ENCODE data around the gene CCDC116.

Gene CCDC116

DNA sequence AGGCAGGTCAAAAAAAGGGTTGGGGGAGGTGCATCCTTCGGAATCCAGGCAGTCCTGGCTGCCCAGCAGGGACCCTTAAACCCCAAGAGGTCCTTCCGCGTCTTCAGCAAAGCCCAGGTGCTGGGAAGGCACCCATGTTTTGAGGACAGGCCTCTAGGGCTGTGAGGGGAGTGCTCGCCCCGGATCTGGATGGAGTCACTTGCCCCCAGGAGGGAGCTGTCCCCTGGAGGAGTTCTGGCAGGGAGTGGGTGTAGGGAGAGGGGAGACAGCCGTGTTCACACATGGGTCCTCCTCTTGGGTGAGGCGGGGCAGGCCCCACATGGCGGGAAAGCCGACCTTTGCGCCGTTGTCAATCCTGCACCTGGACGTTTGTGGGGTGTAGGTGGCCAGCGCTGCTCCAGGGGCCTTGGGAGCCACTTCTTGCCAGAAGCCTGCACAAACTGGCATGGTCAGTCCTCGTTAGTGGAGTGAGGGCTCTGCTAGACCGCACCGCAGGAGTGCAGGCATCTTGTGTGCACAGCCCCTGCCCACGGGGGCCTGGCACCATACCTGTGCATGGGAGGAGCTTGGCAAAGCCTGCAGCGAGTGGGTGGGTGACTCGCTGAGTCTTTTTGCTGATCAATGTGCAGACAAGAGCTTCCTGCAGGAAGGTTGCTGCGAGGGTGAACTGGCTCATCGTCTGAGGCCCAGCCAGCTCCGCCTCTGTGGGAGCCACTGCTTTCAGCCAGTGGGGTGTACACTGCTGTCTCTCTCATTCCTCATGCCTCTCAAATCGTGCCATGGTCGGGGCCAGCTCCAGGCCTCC lies 49.2 kb downstream of the CCDC116 start:
- in situ Hi-C loops (cut with MboI; ENCODE audit: low sequenced_read_pairs, unreplicated experiment): no loop called here
- no peak for DNase-seq (ENCODE audit: low spot score)
- TF ChIP-seq, protein P1, sequence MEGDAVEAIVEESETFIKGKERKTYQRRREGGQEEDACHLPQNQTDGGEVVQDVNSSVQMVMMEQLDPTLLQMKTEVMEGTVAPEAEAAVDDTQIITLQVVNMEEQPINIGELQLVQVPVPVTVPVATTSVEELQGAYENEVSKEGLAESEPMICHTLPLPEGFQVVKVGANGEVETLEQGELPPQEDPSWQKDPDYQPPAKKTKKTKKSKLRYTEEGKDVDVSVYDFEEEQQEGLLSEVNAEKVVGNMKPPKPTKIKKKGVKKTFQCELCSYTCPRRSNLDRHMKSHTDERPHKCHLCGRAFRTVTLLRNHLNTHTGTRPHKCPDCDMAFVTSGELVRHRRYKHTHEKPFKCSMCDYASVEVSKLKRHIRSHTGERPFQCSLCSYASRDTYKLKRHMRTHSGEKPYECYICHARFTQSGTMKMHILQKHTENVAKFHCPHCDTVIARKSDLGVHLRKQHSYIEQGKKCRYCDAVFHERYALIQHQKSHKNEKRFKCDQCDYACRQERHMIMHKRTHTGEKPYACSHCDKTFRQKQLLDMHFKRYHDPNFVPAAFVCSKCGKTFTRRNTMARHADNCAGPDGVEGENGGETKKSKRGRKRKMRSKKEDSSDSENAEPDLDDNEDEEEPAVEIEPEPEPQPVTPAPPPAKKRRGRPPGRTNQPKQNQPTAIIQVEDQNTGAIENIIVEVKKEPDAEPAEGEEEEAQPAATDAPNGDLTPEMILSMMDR (IDR thresholded peaks at IDR 0.05; ENCODE audit: borderline replicate concordance, control extremely low read depth, extremely low read depth, insufficient read depth, missing control alignments): no peak

DNA sequence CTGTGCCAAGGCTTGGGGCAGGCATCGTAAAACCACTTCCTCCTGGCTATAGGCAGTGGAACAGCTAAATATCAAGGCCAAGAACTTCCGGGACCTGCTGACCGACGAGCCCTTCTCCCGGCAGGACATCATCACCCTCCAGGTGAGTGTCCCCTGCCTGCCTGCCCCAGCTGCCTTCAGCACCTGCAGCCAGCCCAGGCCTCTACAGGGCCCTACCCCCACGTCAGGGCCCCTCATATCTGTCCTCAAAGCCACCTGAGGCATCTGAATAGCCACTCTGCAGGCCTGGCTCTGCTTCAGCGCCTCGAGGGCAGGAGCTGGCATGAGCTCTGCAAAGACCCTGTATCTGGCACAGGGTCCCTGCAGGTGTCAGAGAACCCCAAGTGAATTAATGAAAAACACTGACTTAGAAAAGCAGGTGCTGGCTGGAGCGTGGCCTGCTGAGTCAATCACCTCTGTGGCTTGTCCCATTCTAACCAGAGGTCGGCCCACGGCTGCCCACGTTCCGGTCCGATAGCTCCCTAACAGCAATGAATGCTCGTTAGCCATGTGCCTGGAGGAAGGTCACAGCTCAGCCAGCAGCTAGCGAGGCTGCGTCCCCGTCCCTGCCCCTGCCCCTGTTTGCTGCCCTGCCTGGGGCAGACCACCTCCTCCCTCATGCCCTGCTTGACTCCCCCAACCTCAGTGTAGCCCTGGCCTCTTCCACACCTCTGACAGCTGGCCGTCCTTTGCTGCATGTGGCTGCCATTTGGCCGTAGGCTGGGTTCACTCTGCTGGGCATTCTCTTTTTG lies 50.0 kb downstream of the CCDC116 start:
- TF ChIP-seq, protein P1 (IDR thresholded peaks at IDR 0.05; ENCODE audit: borderline replicate concordance, control extremely low read depth, extremely low read depth, insufficient read depth, missing control alignments): no peak
- DNase-seq (ENCODE audit: low spot score): no peak
- in situ Hi-C loops (cut with MboI; ENCODE audit: low sequenced_read_pairs, unreplicated experiment): no loop called here

DNA sequence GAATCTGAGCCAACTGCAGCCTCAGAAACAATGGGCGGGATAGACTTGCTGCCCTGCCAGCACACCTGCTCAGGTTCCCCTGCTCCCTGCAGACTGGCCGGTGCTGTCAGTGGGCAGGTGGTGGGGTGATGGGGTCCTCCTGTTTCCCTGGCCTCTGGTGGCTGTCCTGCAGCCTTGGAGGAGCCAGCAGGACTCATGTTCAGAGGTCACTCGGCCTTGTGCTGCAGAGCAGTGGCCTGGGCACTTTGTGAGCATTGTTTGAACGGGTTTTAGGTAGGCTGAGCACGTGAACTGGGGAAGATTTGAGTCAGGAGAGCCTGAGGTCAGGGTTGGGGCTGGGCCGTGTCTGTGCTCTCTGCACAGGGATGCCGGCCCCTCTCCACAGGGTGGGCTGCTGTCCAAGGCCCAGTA lies 50.8 kb downstream of the CCDC116 start:
- in situ Hi-C loops (cut with MboI; ENCODE audit: low sequenced_read_pairs, unreplicated experiment): no loop called here
- TF ChIP-seq, protein P1 (IDR thresholded peaks at IDR 0.05; ENCODE audit: borderline replicate concordance, control extremely low read depth, extremely low read depth, insufficient read depth, missing control alignments): no peak
- DNase-seq (ENCODE audit: low spot score): no peak

DNA sequence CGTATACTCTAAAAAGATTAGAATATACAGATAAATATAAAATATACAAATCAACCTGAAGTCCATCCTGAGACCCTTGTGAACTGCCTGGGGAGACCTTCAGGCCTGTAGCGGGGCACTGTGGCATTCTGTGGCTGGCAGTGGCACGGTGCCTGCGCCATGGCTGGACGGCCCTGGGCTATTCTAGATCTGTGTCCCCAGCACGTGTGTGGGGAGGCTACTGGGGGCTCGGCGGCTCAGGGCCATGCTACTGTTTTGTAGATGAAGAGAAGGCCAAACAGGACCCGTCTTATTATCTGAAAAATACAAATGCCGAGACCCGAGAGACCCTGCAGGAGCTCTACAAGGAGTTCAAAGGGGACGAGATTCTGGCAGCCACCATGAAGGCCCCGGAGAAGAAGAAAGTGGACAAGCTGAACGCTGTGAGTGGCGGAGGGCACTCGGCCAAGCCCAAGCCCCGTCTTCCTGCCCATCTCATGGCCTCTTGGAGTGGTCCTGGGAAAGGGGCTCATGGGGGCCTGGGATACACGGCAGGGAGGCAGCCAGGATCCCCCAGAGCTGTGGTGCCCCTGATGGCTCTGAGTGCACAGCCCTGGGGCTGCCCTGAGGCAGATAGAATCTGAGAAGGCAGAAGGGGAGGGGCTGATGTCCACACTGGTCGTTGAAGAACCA lies 52.1 kb downstream of the CCDC116 start:
- DNase-seq (ENCODE audit: low spot score): no peak
- in situ Hi-C loops (cut with MboI; ENCODE audit: low sequenced_read_pairs, unreplicated experiment): no loop called here
- TF ChIP-seq, protein P1 (IDR thresholded peaks at IDR 0.05; ENCODE audit: borderline replicate concordance, control extremely low read depth, extremely low read depth, insufficient read depth, missing control alignments): no peak

DNA sequence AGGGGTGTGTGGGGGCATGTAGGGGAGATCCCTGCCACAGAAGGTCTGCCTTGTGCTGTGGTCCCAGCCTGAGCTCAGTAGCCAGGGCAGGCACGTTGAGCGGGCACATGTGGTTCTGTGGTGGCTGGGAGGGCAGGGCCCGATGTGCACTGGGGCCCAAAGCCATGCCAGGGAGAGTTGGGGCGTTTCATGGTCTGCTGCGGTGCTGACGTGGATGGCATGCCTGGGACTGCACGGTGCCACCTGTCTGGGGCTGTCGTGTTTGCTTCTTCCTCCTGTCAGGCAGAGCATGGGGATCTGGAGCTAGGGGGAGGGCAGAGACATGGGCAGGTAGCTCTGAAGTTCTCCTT lies 52.6 kb downstream of the CCDC116 start:
- DNase-seq (ENCODE audit: low spot score): no peak
- TF ChIP-seq, protein P1 (IDR thresholded peaks at IDR 0.05; ENCODE audit: borderline replicate concordance, control extremely low read depth, extremely low read depth, insufficient read depth, missing control alignments): no peak
- in situ Hi-C loops (cut with MboI; ENCODE audit: low sequenced_read_pairs, unreplicated experiment): no loop called here

DNA sequence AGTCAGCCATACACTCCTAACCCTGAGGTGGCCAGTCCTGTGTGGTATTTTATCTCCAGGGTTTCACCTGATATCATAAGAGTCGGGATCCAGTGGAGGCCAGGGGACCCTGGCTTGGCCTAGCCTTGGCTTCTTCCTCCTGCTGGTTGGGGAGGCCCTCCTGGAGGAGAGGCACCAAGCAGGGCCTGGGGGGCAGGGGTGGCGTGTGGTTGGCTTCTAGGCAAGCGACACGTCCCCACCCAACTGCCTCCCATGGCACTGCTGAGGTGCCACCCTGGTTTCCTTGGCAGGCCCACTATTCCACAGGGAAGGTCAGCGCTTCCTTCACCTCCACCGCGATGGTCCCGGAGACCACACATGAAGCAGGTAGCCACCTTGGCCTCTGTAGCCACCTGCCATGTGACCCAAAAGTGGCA lies 53.6 kb downstream of the CCDC116 start:
- in situ Hi-C loops (cut with MboI; ENCODE audit: low sequenced_read_pairs, unreplicated experiment): no loop called here
- TF ChIP-seq, protein P1 (IDR thresholded peaks at IDR 0.05; ENCODE audit: borderline replicate concordance, control extremely low read depth, extremely low read depth, insufficient read depth, missing control alignments): no peak
- DNase-seq (ENCODE audit: low spot score): no peak
